K562 (cell line): Measurements from ENCODE around the gene STEAP3. TPM values are rescaled to one million over a fixed set of nuclear protein-coding genes. Genes with fewer than 3 reads are reported as not detected.
A peak's percentile ranks its signal among the peaks of the same experiment; 100 is the strongest.

Experiments
- ATAC-seq: fragments of 200-7000 bp; cut with Tn5 transposase; 3 replicates; pipeline ENCODE4 v1.9.1; 2020; ENCODE audit warnings: moderate library complexity
- BruUV-seq: library from RNA; stranded (reverse); fragments of 400-500 nt; replicated peaks from 2 replicates; lab custom pipeline; 2021; lab: Mats Ljungman, UMichigan
- CTCF ChIA-PET: fragments of 300-600 bp; formaldehyde crosslinking; extraction: SDS; loops from one replicate; lab custom pipeline; 2021; ENCODE audit warnings: low intra/inter-chr PET ratio; lab: Yijun Ruan, JAX
- POLR2A ChIA-PET: fragments of 300-600, 350-650 bp; sonication (Branson Sonifier 250); formaldehyde crosslinking; extraction: SDS; loops from one replicate; lab custom pipeline; 2021; ENCODE audit warnings: antibody characterized with exemption, inconsistent platforms; lab: Yijun Ruan, JAX
- DNase-seq, 4 experiments: peaks; one replicate each; pipeline versions ENCODE4 v3.0.0 to v3.0.0-alpha.2; 2011 to 2018; ENCODE audit warnings: low spot score in 3 of 4, mixed read lengths in 3 of 4; ENCODE audit errors: extremely low read depth in 1 of 4
- FAIRE-seq: peaks from 2 replicates; lab custom pipeline; 2011; peaks lifted over from hg19 to GRCh38; lab: Jason Lieb, UNC
- H2AFZ ChIP-seq: 2 replicates; pipeline ENCODE4 v1.6.0; 2011; ENCODE audit warnings: low read depth, low read length, control low read depth, inconsistent platforms
- H3K27ac ChIP-seq: fragments of 200-600 bp; 3 replicates; pipeline ENCODE4 v1.8.0; 2011; ENCODE audit warnings: low read depth, mild to moderate bottlenecking, control low read depth, inconsistent platforms, low read length, moderate library complexity, mixed read lengths; ENCODE audit errors: extremely low read depth
- H3K27me3 ChIP-seq, 2 experiments: fragments of 300-600 bp in 1 of 2; 2 replicates in 1 of 2; 3 replicates in 1 of 2; pipeline versions ENCODE4 v1.6.0 to v1.8.0; 2011; ENCODE audit warnings: inconsistent platforms in 2 of 2, low read length in 2 of 2, mild to moderate bottlenecking in 1 of 2, mixed read lengths in 1 of 2, moderate library complexity in 1 of 2; ENCODE audit not compliant: control insufficient read depth in 2 of 2, insufficient read depth in 2 of 2
- H3K36me3 ChIP-seq: fragments of 300-600 bp; 3 replicates; pipeline ENCODE4 v1.8.0; 2011; ENCODE audit warnings: mild to moderate bottlenecking, low read length, inconsistent platforms; ENCODE audit not compliant: control insufficient read depth, insufficient read depth
- H3K4me1 ChIP-seq, 2 experiments: fragments of 200-600 bp in 1 of 2; replicated peaks in 1 of 2; 2 replicates in 1 of 2; 3 replicates in 1 of 2; pipeline versions ENCODE4 v1.5.1 to v1.8.0; 2011; ENCODE audit warnings: inconsistent platforms in 2 of 2, low read length in 2 of 2, mild to moderate bottlenecking in 1 of 2, mixed read lengths in 1 of 2, moderate library complexity in 1 of 2; ENCODE audit not compliant: control insufficient read depth in 2 of 2, insufficient read depth in 2 of 2
- H3K4me2 ChIP-seq: 2 replicates; pipeline ENCODE4 v1.6.1; 2011; ENCODE audit warnings: low read length, control low read depth, inconsistent platforms, mixed read lengths; ENCODE audit not compliant: insufficient read depth
- H3K4me3 ChIP-seq: fragments of 200-600 bp; sonication (generic), shearing (Covaris generic); 2 replicates; pipeline ENCODE4 v1.5.1; 2016; ENCODE audit warnings: control low read depth, inconsistent platforms
- H3K79me2 ChIP-seq: fragments of 200-600 bp; 3 replicates; pipeline ENCODE4 v1.8.0; 2011; ENCODE audit warnings: low read length, inconsistent platforms; ENCODE audit not compliant: control insufficient read depth, insufficient read depth
- H3K9ac ChIP-seq, 2 experiments: 2 replicates each; pipeline versions ENCODE4 v1.6.0 to v1.6.1; 2011; ENCODE audit warnings: low read depth in 2 of 2, low read length in 2 of 2, control low read depth in 1 of 2, inconsistent platforms in 1 of 2, mild to moderate bottlenecking in 1 of 2, mixed read lengths in 1 of 2; ENCODE audit not compliant: insufficient read depth in 1 of 2
- H3K9me1 ChIP-seq: one replicate; pipeline ENCODE4 v1.6.0; 2011; ENCODE audit warnings: inconsistent platforms, mild to moderate bottlenecking, low read length, moderate library complexity; ENCODE audit not compliant: control insufficient read depth, insufficient read depth
- H3K9me3 ChIP-seq: replicated peaks from 2 replicates; pipeline ENCODE4 v1.5.1; 2011; ENCODE audit warnings: low read depth, low read length, inconsistent platforms; ENCODE audit not compliant: control insufficient read depth, insufficient read depth
- H4K20me1 ChIP-seq: replicated peaks from 2 replicates; pipeline ENCODE4 v1.6.1; 2011; ENCODE audit warnings: low read length, inconsistent platforms, mixed read lengths; ENCODE audit not compliant: control insufficient read depth, insufficient read depth
- CREB1 ChIP-seq, 2 experiments: sonication (generic) in 1 of 2; formaldehyde crosslinking in 1 of 2; IDR thresholded peaks; 2 replicates each; pipeline versions ENCODE4 v1.6.1 to v1.8.0; 2012 to 2022; ENCODE audit warnings: inconsistent platforms in 1 of 2, mild to moderate bottlenecking in 1 of 2, missing genetic modification reagents in 1 of 2, moderate library complexity in 1 of 2
- ELF4 ChIP-seq: fragments of 450-650 bp; formaldehyde crosslinking; IDR thresholded peaks from 2 replicates; pipeline ENCODE4 v1.4.0; 2022; ENCODE audit warnings: missing genetic modification characterization
- ETV1 ChIP-seq: fragments of 450-650 bp; conservative IDR thresholded peaks from 2 replicates; pipeline ENCODE4 v1.6.1; 2016; ENCODE audit warnings: missing genetic modification characterization, control low read depth, low read depth, missing compliant biosample characterization
- NCOR1 ChIP-seq: fragments of 450-650 bp; IDR thresholded peaks from 2 replicates; pipeline ENCODE4 v1.6.1; 2016; ENCODE audit warnings: mild to moderate bottlenecking, moderate library complexity
- NFXL1 ChIP-seq: fragments of 450-650 bp; formaldehyde crosslinking; IDR thresholded peaks from 2 replicates; pipeline ENCODE4 v1.4.0; 2021; ENCODE audit warnings: mild to moderate bottlenecking
- NR3C1 ChIP-seq: sonication (generic); formaldehyde crosslinking; IDR thresholded peaks from 2 replicates; pipeline ENCODE4 v1.8.1; 2022; ENCODE audit warnings: missing genetic modification reagents
- PML ChIP-seq: IDR thresholded peaks from 2 replicates; pipeline ENCODE4 v1.6.1; 2012; ENCODE audit warnings: low read length, inconsistent platforms
- SIN3A ChIP-seq, 2 experiments: fragments of 150-350 bp in 1 of 2; IDR thresholded peaks; 2 replicates each; pipeline ENCODE4 v1.6.1; 2011 to 2016; ENCODE audit warnings: borderline replicate concordance in 2 of 2, low read depth in 2 of 2, low read length in 2 of 2, mild to moderate bottlenecking in 2 of 2, moderate library complexity in 2 of 2; ENCODE audit not compliant: control insufficient read depth in 1 of 2
- SRF ChIP-seq, 2 experiments: fragments of 250-450, 450-650 bp in 1 of 2; sonication (Bioruptor Pico) in 1 of 2; sonication (generic) in 1 of 2; formaldehyde crosslinking; IDR thresholded peaks; 2 replicates each; pipeline versions ENCODE4 v1.5.0 to v1.5.1; 2020 to 2022; ENCODE audit warnings: mild to moderate bottlenecking in 1 of 2, missing genetic modification reagents in 1 of 2
- THRAP3 ChIP-seq: fragments of 450-650 bp; IDR thresholded peaks from 2 replicates; pipeline ENCODE4 v1.6.1; 2016; ENCODE audit warnings: mild to moderate bottlenecking, inconsistent platforms, borderline replicate concordance
- ZNF766 ChIP-seq: fragments of 200-800 bp; sonication (Bioruptor generic); conservative IDR thresholded peaks from 2 replicates; pipeline ENCODE4 v1.6.1; 2016; ENCODE audit warnings: missing genetic modification characterization, missing compliant biosample characterization
- ZNF830 ChIP-seq: fragments of 250-450 bp; sonication (Bioruptor Pico); IDR thresholded peaks from 2 replicates; pipeline ENCODE4 v1.5.0; 2021; ENCODE audit warnings: mild to moderate bottlenecking
- WGBS: fragments of 100-300 bp; shearing (Covaris generic); methylation state at CpG from one replicate; pipeline ENCODE4 v1.1.6; 2016; ENCODE audit warnings: low coverage, mixed read lengths; ENCODE audit not compliant: insufficient coverage; ENCODE audit errors: missing lambda C conversion rate; 5-methylcytosine and 5-hydroxymethylcytosine counted together
- in situ Hi-C: fragments of 300-500 bp; cut with MboI; formaldehyde crosslinking; loops from 4 replicates; pipeline ENCODE4 v1.15.0; 2018; ENCODE audit warnings: inconsistent platforms, mixed read lengths
- intact Hi-C: fragments of 100-400 bp; cut with micrococcal nuclease; formaldehyde crosslinking; loops from 2 replicates; pipeline ENCODE4 v1.14.2; 2022
- polyA plus RNA-seq, 8 experiments: library from polyadenylated mRNA; depleted of rRNA in 4 of 8; stranded (reverse) in 5 of 8; unstranded in 3 of 8; fragments of >200 nt; fragmentation: Nextera tagmentation in 2 of 8; fragmentation: Illumina TruSeq in 1 of 8; extraction: Ambion mirVana in 2 of 8; extraction: Trizol in 1 of 8; gene quantifications; 2 replicates each; pipeline versions ENCODE4 v1.2.1 to v1.2.3, GENCODE V29; 2011 to 2014; ENCODE audit warnings: inconsistent platforms in 1 of 8, missing spikeins in 1 of 8
- total RNA-seq, 7 experiments: library from RNA; depleted of rRNA in 6 of 7; stranded (reverse); fragments of >200 nt in 6 of 7; fragmentation: Illumina TruSeq in 2 of 7; extraction: Trizol in 2 of 7; gene quantifications; 2 replicates each; pipeline versions ENCODE4 v1.2.1 to v1.2.3, GENCODE V29; 2011 to 2021; ENCODE audit warnings: low replicate concordance in 1 of 7
- TF ChIP-seq, protein P1 (sequence below): sonication (generic); formaldehyde crosslinking; IDR thresholded peaks from 2 replicates; pipeline ENCODE4 v1.8.1; 2023; ENCODE audit warnings: mild to moderate bottlenecking, missing genetic modification reagents
- TF ChIP-seq, protein P2 (sequence below): fragments of 450-650 bp; formaldehyde crosslinking; IDR thresholded peaks from 2 replicates; pipeline ENCODE4 v1.4.0; 2022; ENCODE audit warnings: mild to moderate bottlenecking, moderate library complexity

The STEAP3 gene
- total and polyA plus RNA-seq, 9 of the 15 experiments (the other 6 are each of a cell fraction or from before 2014, with no cell fraction given): 1.8 to 31.6 (median 9.0) TPM

DNA sequence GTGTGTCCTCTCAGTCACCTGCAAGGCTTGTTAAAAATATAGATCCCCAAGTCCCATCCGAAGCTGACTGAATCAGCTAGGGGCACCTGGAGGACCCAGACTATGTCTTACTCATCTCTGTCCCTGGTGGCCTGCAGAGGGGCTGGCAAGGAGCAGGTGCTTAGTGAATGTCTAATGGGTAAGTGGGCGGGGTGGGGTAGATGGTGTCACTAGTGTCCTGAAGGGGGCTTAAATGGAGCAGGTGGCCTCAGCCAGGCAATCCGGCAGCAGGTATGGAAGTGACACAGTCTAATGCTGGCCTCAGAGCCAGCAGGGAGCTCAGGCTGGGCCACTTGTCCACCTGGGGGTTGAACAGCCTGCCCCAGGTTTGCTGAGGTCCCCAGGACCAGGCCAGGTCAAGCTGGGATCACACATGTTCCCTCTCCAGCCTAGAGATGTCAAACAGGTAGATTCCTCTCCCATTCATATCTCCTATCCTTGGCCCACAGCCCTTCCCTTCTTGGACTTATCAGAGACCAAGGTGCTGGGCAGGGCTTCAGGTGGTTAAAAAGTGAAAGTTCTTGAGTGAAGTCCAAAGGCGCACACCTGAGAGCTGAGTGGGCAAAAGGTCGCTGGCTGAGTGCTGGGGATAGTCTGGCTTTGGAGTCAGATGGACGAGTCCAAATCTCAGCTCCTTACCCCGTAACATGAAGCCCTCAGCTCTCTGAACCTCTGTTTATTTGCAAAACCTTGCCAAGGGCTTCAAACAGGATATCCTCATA lies 1.7 kb downstream of the STEAP3 start:
- Histone ChIP-seq H3K9ac (peak overlapping the region in 1 of 2 experiments; percentile 63; a peak in 2 of 4 replicates), H3K27me3 (peaks cover 0 to 1% of the 10 kb centered on the region in 2 experiments; a peak in 1 of 5 replicates), H3K4me3 (no peak overlapping the region), H3K27ac (no peak overlapping the region), H4K20me1 (peaks cover 17% of the 10 kb centered on the region), H3K79me2 (peaks cover 26% of the 10 kb centered on the region), H2AFZ (no peak overlapping the region), H3K4me2 (peak overlapping the region; percentile 79; the same call in 1 of the 2 replicates), H3K9me3 (no peaks in the 10 kb centered on the region), H3K4me1 (peaks cover 20 to 26% of the 10 kb centered on the region in 2 experiments), H3K36me3 (peaks cover 11% of the 10 kb centered on the region; the same call in 2 of the 3 replicates), H3K9me1 (peaks cover 3% of the 10 kb centered on the region)
- in situ Hi-C loops: no loop called here
- ChIA-PET CTCF (no interaction called here), POLR2A (interaction anchor here (0.5 to 1.6 kb wide), 4 partner anchors 64 to 913 kb away, joined by 3 to 4 read pairs (median 4); no protein-coding TSS in a partner anchor)
- FAIRE-seq (no peak), ATAC-seq (no peak), DNase-seq (peak in 3 of 4 experiments; percentile 20 to 50 (median 50))
- intact Hi-C loops: no loop called here
- 81% methylated on average over 6 of the region's 7 CpGs for WGBS
- no TSS peak for BruUV-seq
- TF ChIP-seq ETV1 (tag) (no peak), ZNF766 (CRISPR knock-in tag) (no peak), ZNF830 (no peak), CREB1 (IDR thresholded peaks at IDR 0.05) (no peak), CREB1 (CRISPR knock-in tag; IDR thresholded peaks at IDR 0.05) (no peak), NFXL1 (CRISPR knock-in tag) (no peak), NR3C1 (CRISPR knock-in tag) (no peak), PML (no peak), ELF4 (CRISPR knock-in tag) (no peak), SRF (CRISPR knock-in tag; IDR thresholded peaks at IDR 0.05) (no peak), NCOR1 (no peak), THRAP3 (no peak), SIN3A (IDR thresholded peaks at IDR 0.05; ENCODE audit: borderline replicate concordance in 2 of 2, control insufficient read depth in 1 of 2, low read depth in 2 of 2, low read length in 2 of 2) (no peak)
- TF ChIP-seq, protein P1, sequence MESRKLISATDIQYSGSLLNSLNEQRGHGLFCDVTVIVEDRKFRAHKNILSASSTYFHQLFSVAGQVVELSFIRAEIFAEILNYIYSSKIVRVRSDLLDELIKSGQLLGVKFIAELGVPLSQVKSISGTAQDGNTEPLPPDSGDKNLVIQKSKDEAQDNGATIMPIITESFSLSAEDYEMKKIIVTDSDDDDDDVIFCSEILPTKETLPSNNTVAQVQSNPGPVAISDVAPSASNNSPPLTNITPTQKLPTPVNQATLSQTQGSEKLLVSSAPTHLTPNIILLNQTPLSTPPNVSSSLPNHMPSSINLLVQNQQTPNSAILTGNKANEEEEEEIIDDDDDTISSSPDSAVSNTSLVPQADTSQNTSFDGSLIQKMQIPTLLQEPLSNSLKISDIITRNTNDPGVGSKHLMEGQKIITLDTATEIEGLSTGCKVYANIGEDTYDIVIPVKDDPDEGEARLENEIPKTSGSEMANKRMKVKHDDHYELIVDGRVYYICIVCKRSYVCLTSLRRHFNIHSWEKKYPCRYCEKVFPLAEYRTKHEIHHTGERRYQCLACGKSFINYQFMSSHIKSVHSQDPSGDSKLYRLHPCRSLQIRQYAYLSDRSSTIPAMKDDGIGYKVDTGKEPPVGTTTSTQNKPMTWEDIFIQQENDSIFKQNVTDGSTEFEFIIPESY (CRISPR knock-in tag): no peak
- TF ChIP-seq, protein P2, sequence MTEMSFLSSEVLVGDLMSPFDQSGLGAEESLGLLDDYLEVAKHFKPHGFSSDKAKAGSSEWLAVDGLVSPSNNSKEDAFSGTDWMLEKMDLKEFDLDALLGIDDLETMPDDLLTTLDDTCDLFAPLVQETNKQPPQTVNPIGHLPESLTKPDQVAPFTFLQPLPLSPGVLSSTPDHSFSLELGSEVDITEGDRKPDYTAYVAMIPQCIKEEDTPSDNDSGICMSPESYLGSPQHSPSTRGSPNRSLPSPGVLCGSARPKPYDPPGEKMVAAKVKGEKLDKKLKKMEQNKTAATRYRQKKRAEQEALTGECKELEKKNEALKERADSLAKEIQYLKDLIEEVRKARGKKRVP (CRISPR knock-in tag): no peak
